GM21825 (cell line): ENCODE results near the gene POLR3E.
A peak's percentile ranks its signal among the peaks of the same experiment; 100 is the strongest.
"Not testable (repeated sequence)": the region's sequence is repeated elsewhere in the genome, so short reads cannot be mapped to it uniquely, and the experiment has no call there.

Source experiments
- ATAC-seq: cut with Tn5 transposase; IDR thresholded peaks from one replicate; pipeline ENCODE4 v1.9.1; 2021; ENCODE audit warnings: mild to moderate bottlenecking, moderate library complexity; ENCODE audit not compliant: unreplicated experiment

The POLR3E gene

DNA sequence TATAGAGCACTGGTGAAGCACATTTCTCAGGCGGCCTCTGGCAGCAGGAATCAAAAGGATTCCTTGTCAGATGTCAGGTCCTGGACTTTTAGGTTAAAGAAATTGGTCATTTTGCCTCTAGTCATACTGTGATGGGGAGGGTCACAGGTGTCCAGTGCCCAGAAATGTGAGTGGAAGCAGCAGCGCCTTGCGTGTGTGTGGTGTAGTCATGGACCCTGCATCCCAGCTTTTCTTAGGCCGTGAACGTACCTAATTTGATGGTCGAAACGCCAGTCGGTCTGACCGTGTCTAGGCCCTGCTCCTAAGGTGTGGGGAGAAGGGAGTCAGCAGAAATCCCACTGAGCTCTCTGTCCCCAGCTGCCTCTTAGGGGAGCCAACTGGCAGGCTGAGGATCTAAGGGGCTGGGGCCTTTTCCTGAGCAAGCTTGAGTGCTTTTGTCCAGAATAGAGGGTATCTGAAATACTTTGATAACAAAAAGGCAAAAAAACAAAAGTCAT lies 32.0 kb downstream of the POLR3E start:
- no peak for ATAC-seq

- ATAC-seq = no peak
These were observed 33.1 kb downstream of the POLR3E start for GRCh38 chr16:22330326-22330725.

- ATAC-seq = no peak
These were observed 36.3 kb downstream of the POLR3E start for GRCh38 chr16:22333457-22333994.

GRCh38 chr16:22335668-22336246 lies 38.5 kb downstream of the POLR3E start:
- no peak for ATAC-seq

DNA sequence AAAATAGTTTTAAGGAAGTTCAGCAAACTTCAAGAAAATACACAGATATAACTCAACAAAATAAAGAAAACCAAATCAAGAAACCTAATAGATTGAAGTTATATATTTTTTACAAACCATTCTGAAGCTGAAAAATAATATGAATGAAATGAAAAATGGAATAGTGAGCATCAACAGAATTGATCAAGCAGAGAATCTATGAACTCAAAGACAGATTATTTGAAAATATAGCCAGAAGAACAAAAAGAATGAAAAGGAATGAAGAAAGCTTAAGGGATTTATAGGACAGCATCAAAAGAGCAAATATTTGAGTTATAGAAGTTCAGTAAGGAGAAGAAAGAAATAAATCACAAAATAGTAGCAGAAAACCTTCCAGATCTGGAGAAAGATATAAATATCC lies 39.4 kb downstream of the POLR3E start:
- ATAC-seq = no peak

- no peak for ATAC-seq
These were observed 39.8 kb downstream of the POLR3E start for GRCh38 chr16:22337045-22337444.

GRCh38 chr16:22337849-22338635 lies 40.8 kb downstream of the POLR3E start:
- ATAC-seq = no peak

DNA sequence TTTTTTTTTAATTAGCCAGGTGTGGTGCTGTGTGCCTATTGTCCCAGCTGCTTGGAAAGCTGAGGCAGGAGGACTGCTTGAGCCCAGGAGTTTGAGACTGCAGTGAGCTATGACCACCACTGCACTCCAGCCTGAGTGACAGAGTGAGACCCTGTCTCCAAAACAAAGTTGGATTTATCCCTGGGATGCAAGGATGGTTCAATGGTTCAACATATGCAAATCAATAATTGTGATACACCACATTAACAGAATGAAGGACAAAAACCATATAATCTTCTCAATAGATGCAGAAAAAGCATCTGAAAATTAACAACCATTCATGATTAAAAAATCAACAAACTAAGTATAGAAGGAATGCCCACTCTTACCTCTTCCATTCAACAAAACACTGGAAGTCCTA lies 43.7 kb downstream of the POLR3E start:
- no peak for ATAC-seq

- ATAC-seq = no peak
These were observed 44.9 kb downstream of the POLR3E start for GRCh38 chr16:22342082-22342481.

DNA sequence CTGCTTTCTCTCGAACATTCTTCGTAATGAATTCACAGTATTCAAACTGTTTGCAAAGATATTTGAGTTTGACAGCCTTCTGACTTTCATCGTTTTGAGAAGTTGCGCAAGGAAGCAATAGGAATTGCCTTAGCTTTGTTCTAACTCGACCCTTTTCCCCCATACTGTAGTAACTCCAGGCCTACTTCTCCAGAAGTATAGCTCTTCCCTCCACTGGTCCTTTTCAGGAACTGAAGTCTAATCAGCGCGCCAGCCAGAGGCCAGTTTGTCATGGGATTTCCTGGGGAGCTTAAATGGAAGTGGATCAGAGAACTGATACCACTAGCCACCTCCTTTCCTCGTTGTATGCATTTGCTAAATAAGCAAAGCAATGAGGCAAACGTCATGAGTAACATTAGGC lies 49.3 kb downstream of the POLR3E start:
- no peak for ATAC-seq

- ATAC-seq = no peak
These were observed 50.1 kb downstream of the POLR3E start for GRCh38 chr16:22347100-22347820.

DNA sequence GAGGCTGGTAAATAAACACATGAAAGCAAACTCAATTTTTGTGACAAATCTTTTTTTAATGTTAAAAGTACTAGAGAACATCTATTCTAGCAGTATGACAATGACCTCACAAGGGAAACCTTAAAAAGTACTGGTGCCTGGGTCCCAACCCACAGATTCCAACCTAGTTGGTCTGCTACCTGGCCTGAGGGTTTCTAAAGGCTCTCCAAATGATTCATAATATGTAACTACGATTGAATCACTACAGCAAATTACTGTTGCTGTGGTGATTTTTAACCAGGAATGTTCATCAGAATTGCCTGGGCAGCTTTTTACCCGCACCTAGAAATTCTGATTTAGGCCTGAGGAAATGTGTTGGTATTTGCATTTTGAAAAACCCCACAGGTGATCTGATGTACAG lies 51.1 kb downstream of the POLR3E start:
- no peak for ATAC-seq

GRCh38 chr16:22351017-22351416 lies 53.8 kb downstream of the POLR3E start:
- not testable (repeated sequence) for ATAC-seq

DNA sequence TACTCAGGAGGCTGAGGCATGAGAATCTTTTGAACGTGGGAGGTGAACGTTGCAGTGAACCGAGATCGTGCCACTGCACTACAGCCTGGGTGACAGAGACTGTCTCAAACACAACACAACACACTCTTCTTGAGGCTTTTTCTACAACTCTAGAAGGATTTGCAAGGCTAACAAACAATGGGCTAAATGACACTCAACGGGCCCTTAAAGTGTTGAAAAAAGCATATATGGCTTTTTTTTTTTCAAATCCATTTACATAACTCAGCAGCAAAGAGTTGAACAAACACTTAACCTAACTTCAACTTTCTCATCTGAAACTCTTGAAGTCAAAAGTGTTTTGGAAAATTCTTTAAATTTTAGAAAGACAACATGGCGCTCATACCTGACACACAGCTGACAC lies 54.9 kb downstream of the POLR3E start:
- no peak for ATAC-seq

DNA sequence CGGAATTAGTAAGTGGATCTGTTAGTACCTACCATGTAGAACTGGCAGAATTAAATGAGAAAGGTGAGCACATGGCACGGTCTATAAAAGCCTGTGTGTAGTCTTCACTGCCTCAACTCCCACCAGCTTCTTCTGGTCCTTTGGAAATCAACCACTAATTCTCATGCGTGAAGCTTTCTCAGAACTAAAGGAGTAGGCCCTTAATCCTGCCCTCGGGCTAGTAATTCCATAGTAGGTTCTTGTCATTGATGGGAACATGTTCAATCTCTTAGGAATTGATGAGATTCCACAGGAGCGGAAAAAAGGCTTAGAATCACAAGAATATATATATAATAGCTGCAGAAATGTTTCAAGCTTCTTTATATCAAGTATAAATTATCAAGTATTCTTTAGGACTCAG lies 55.5 kb downstream of the POLR3E start:
- no peak for ATAC-seq

DNA sequence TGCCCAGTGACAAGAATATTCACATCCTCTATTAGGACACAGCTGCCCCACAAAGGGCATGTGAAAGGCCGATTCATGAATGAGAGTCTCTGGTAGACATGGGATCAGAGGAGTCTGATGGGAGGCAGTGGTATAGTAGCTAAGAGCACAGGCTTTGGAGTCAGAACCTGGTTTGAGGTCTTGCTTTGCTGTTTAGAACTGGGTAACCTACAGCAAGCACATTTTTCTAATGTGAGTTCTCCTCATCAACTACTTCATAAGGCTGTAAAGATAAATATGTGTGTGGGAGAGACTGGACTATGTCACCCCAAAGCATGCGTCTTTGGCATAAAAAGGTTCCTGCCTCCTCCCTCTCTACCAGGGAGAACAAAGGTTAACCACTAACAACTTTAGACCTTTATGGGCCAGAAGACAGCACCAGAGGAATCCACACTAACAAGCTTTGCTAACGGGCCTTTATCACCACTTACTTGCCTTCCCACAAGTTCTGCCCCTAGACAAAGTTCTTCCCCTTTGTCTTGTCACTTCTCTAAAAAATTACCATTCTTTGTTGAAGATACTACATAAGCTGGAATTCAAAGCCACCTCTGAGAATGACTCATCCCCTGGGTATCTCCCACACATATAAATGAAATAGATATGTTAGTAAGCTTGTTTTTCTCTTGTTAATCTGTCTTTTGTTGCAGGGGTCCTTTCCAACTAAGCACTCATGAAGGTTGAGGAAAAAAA lies 56.1 kb downstream of the POLR3E start:
- no peak for ATAC-seq

DNA sequence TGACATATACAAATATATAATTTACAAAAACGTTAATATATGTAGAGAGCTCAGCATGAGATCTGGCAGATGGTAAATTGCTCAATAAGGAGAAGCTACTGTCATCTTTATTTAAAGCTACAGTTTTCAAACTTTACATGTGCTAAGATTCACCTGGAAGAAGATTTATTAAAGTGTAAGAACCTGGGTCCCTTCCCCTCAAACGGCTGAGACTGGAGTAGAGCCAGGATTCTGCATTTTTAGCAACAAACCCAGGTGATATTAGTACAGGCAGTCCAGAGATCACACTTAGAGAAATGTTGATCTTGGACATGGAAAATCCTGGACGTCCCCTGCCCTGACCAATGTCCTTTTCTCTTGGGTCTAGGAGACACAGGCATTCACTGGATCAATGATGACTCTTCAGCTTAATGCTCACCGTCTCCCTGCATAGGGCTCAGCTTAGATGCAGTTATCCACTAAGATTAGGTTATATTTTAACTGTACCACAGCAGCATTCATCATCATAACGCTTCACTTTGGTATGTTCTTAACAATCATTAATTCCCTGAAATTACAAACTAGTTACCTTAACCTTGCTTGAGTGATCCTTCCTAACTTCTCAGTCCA lies 56.8 kb downstream of the POLR3E start:
- ATAC-seq = no peak

DNA sequence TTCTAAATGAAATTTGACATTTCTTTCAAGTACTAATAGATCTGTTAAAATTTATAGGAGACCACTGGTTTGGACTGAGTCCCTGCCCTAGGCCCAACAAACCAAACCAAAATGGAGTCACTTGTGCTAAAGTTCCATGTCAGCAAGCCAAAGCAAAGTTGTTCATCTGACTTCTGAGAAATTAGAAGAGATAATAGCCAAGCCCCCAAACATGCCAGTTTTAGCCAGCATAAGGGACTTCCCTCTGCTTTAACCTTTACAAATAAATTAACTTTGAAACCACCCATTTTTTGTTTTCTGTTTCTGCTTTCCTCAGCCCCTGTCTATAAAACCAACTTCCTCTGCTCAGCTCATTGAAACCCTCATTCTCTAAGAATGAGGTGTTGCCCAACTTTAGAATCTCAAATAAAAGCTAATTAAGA lies 58.3 kb downstream of the POLR3E start:
- ATAC-seq = no peak

GRCh38 chr16:22356930-22357634 lies 59.9 kb downstream of the POLR3E start:
- peak; percentile 33 for ATAC-seq

DNA sequence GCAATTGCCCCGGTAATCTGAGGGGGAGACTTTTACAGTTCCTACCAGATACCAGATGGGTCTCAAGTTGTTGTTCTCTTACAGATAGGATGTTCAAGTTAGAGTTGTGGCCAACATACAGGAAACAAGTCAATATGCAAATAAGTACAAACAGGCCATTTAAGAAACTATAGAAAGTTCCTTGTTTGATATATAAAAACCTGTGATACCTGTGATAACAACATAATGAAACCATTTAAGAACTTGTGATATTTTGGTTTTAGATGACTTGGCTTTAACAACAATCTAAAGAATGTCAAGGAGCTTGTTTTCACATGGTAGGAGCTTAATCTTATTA lies 60.4 kb downstream of the POLR3E start:
- ATAC-seq = peak; percentile 66
